WTC11 (cell line): ENCODE results near the gene KLRF1.
"Not testable (repeated sequence)": the region's sequence is repeated elsewhere in the genome, so short reads cannot be mapped to it uniquely, and the experiment has no call there.

Source experiments
- CREM ChIP-seq: sonication (generic); formaldehyde crosslinking; IDR thresholded peaks from 2 replicates; pipeline ENCODE4 v1.8.1; 2022; ENCODE audit warnings: mild to moderate bottlenecking, missing genetic modification reagents, moderate library complexity
- JUN ChIP-seq: sonication (generic); formaldehyde crosslinking; IDR thresholded peaks from 2 replicates; pipeline ENCODE4 v1.8.0; 2023; ENCODE audit warnings: mild to moderate bottlenecking, missing genetic modification reagents
- SMAD4 ChIP-seq: sonication (generic); formaldehyde crosslinking; IDR thresholded peaks from 2 replicates; pipeline ENCODE4 v1.8.0; 2022; ENCODE audit warnings: mild to moderate bottlenecking, missing genetic modification reagents
- ZNF138 ChIP-seq: sonication (generic); formaldehyde crosslinking; conservative IDR thresholded peaks from 2 replicates; pipeline ENCODE4 v1.8.1; 2022; ENCODE audit warnings: mild to moderate bottlenecking, moderate library complexity, missing genetic modification reagents
- ZNF423 ChIP-seq: fragments of 250-450 bp; sonication (Bioruptor Pico); IDR thresholded peaks from 2 replicates; pipeline ENCODE4 v2.1.2; 2022; ENCODE audit warnings: mild to moderate bottlenecking, moderate library complexity
- TF ChIP-seq, protein P1 (sequence below): fragments of 200-600 bp; IDR thresholded peaks from 2 replicates; pipeline ENCODE4 v1.8.0; 2022; ENCODE audit warnings: antibody characterized with exemption
- TF ChIP-seq, protein P2 (sequence below): fragments of 250-450 bp; sonication (Bioruptor Pico); IDR thresholded peaks from 2 replicates; pipeline ENCODE4 v1.9.0; 2021; ENCODE audit warnings: mild to moderate bottlenecking, borderline replicate concordance

DNA sequence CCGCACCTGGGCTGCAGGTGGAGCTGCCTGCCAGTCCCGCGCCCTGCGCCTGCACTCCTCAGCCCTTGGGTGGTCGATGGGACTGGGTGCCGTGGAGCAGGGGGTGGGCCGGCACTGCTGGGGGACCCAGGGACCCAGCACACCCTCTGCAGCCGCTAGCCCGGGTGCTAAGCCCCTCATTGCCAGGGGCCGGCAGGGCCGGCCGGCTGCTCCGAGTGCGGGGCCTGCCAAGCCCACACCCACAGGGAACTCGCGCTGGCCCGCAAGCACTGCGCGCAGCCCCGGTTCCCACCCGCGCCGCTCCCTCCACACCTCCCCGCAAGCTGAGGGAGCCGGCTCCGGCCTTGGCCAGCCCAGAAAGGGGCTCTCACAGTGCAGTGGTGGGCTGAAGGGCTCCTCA, 48.8 kb downstream of the KLRF1 start:
- TF ChIP-seq JUN; SMAD4 (CRISPR knock-in tag); ZNF138 (CRISPR knock-in tag); CREM (CRISPR knock-in tag); ZNF423 (CRISPR knock-in tag): not testable (repeated sequence)
- TF ChIP-seq, protein P1, sequence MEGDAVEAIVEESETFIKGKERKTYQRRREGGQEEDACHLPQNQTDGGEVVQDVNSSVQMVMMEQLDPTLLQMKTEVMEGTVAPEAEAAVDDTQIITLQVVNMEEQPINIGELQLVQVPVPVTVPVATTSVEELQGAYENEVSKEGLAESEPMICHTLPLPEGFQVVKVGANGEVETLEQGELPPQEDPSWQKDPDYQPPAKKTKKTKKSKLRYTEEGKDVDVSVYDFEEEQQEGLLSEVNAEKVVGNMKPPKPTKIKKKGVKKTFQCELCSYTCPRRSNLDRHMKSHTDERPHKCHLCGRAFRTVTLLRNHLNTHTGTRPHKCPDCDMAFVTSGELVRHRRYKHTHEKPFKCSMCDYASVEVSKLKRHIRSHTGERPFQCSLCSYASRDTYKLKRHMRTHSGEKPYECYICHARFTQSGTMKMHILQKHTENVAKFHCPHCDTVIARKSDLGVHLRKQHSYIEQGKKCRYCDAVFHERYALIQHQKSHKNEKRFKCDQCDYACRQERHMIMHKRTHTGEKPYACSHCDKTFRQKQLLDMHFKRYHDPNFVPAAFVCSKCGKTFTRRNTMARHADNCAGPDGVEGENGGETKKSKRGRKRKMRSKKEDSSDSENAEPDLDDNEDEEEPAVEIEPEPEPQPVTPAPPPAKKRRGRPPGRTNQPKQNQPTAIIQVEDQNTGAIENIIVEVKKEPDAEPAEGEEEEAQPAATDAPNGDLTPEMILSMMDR, result not testable (repeated sequence)
- TF ChIP-seq, protein P2, sequence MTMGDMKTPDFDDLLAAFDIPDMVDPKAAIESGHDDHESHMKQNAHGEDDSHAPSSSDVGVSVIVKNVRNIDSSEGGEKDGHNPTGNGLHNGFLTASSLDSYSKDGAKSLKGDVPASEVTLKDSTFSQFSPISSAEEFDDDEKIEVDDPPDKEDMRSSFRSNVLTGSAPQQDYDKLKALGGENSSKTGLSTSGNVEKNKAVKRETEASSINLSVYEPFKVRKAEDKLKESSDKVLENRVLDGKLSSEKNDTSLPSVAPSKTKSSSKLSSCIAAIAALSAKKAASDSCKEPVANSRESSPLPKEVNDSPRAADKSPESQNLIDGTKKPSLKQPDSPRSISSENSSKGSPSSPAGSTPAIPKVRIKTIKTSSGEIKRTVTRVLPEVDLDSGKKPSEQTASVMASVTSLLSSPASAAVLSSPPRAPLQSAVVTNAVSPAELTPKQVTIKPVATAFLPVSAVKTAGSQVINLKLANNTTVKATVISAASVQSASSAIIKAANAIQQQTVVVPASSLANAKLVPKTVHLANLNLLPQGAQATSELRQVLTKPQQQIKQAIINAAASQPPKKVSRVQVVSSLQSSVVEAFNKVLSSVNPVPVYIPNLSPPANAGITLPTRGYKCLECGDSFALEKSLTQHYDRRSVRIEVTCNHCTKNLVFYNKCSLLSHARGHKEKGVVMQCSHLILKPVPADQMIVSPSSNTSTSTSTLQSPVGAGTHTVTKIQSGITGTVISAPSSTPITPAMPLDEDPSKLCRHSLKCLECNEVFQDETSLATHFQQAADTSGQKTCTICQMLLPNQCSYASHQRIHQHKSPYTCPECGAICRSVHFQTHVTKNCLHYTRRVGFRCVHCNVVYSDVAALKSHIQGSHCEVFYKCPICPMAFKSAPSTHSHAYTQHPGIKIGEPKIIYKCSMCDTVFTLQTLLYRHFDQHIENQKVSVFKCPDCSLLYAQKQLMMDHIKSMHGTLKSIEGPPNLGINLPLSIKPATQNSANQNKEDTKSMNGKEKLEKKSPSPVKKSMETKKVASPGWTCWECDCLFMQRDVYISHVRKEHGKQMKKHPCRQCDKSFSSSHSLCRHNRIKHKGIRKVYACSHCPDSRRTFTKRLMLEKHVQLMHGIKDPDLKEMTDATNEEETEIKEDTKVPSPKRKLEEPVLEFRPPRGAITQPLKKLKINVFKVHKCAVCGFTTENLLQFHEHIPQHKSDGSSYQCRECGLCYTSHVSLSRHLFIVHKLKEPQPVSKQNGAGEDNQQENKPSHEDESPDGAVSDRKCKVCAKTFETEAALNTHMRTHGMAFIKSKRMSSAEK (CRISPR knock-in tag), result not testable (repeated sequence)
